AG09319 (cell line): ENCODE results near the gene MTAP.

ENCODE experiments used
- DNase-seq: peaks from one replicate; pipeline ENCODE4 v3.0.0-alpha.2; 2010; ENCODE audit warnings: low read depth; ENCODE audit errors: extremely low read depth
- CTCF ChIP-seq: IDR thresholded peaks from 2 replicates; pipeline ENCODE4 v1.5.1; 2011; ENCODE audit warnings: low read depth, mild to moderate bottlenecking, inconsistent platforms, low read length, moderate library complexity

MTAP gene

GRCh38 chr9:21848615-21849014, 46.2 kb downstream of the MTAP start:
- TF ChIP-seq CTCF = no peak

GRCh38 chr9:21852754-21853153, 50.3 kb downstream of the MTAP start:
- TF ChIP-seq CTCF = no peak
- DNase-seq = no peak

More at GRCh38 chr9:21848615-21849014, 46.2 kb downstream of the MTAP start:
- no peak for DNase-seq

GRCh38 chr9:21853414-21853813, 51.0 kb downstream of the MTAP start:
- TF ChIP-seq CTCF = no peak
- DNase-seq = no peak

- no peak for TF ChIP-seq CTCF
- no peak for DNase-seq
These were observed 51.7 kb downstream of the MTAP start for GRCh38 chr9:21854119-21854518.

- no peak for DNase-seq
- TF ChIP-seq CTCF = no peak
These were observed 52.2 kb downstream of the MTAP start for GRCh38 chr9:21854594-21854993.

- no peak for TF ChIP-seq CTCF
- DNase-seq = peak; percentile 66
These were observed 54.1 kb downstream of the MTAP start for GRCh38 chr9:21856301-21857094.

GRCh38 chr9:21862871-21863270, 60.4 kb downstream of the MTAP start:
- no peak for DNase-seq
- no peak for TF ChIP-seq CTCF
